CD4-positive, alpha-beta memory T cell (primary cell): ENCODE results near the gene EXD2. TPM values are rescaled to one million over a fixed set of nuclear protein-coding genes. Genes with fewer than 3 reads are reported as not detected.
"Not testable (repeated sequence)": the region's sequence is repeated elsewhere in the genome, so short reads cannot be mapped to it uniquely, and the experiment has no call there.

Experiments
- CTCF ChIA-PET: fragments of 350-600 bp; sonication (Branson Sonifier 250); formaldehyde crosslinking; loops from one replicate; lab custom pipeline; 2021; ENCODE audit warnings: inconsistent platforms; ENCODE audit not compliant: partially characterized antibody; lab: Charles Lee
- POLR2A ChIA-PET: fragments of 350-600 bp; sonication (Branson Sonifier 250); formaldehyde crosslinking; loops from one replicate; lab custom pipeline; 2021; ENCODE audit not compliant: partially characterized antibody; lab: Charles Lee
- DNase-seq, 5 donors: peaks; one replicate each; pipeline versions ENCODE4 v3.0.0 to v3.0.0-alpha.2; 2020 to 2022; ENCODE audit warnings: mixed read lengths in 1 of 5
- H3K27ac ChIP-seq: one replicate; pipeline ENCODE4 v1.7.0; 2013; ENCODE audit warnings: low read depth, low read length
- H3K27me3 ChIP-seq: 2 replicates; pipeline ENCODE4 v1.7.0; 2013; ENCODE audit warnings: mild to moderate bottlenecking, low read length, moderate library complexity; ENCODE audit not compliant: insufficient read depth
- H3K36me3 ChIP-seq: 2 replicates; pipeline ENCODE4 v1.7.0; 2013; ENCODE audit warnings: mild to moderate bottlenecking, low read length, moderate library complexity; ENCODE audit not compliant: insufficient read depth
- H3K4me1 ChIP-seq: 2 replicates; pipeline ENCODE4 v1.7.0; 2013; ENCODE audit warnings: mild to moderate bottlenecking, low read length, moderate library complexity; ENCODE audit not compliant: insufficient read depth
- H3K4me3 ChIP-seq, 2 donors: one replicate each; pipeline ENCODE4 v1.7.0; 2013; ENCODE audit warnings: low read length in 2 of 2, mild to moderate bottlenecking in 1 of 2
- H3K9me3 ChIP-seq, 2 donors: one replicate each; pipeline ENCODE4 v1.7.0; 2013; ENCODE audit warnings: low read length in 2 of 2, control low read depth in 1 of 2; ENCODE audit not compliant: control insufficient read depth in 1 of 2
- H3K27ac Mint-ChIP-seq, 7 donors: one replicate each; pipeline ENCODE4 v1.8.0; 2020 to 2021; ENCODE audit warnings: mixed read lengths in 7 of 7, mild to moderate bottlenecking in 6 of 7, inconsistent platforms in 3 of 7, moderate library complexity in 3 of 7
- H3K27me3 Mint-ChIP-seq, 2 donors: one replicate each; pipeline ENCODE4 v1.8.0; 2020 to 2021; ENCODE audit warnings: mixed read lengths in 2 of 2
- H3K36me3 Mint-ChIP-seq, 2 donors: one replicate each; pipeline ENCODE4 v1.8.0; 2020 to 2021; ENCODE audit warnings: mixed read lengths in 2 of 2, inconsistent platforms in 1 of 2, mild to moderate bottlenecking in 1 of 2
- H3K4me1 Mint-ChIP-seq, 4 donors: one replicate each; pipeline ENCODE4 v1.8.0; 2020 to 2021; ENCODE audit warnings: mixed read lengths in 4 of 4, mild to moderate bottlenecking in 1 of 4
- H3K4me3 Mint-ChIP-seq, 8 donors: one replicate each; pipeline ENCODE4 v1.8.0; 2020 to 2021; ENCODE audit warnings: mixed read lengths in 8 of 8, mild to moderate bottlenecking in 7 of 8, moderate library complexity in 6 of 8, inconsistent platforms in 3 of 8
- H3K9me3 Mint-ChIP-seq, 8 donors: one replicate each; pipeline ENCODE4 v1.8.0; 2020 to 2021; ENCODE audit warnings: mixed read lengths in 8 of 8, mild to moderate bottlenecking in 5 of 8, inconsistent platforms in 3 of 8, moderate library complexity in 1 of 8
- intact Hi-C: fragments of 100-400 bp; cut with micrococcal nuclease; formaldehyde crosslinking; loops from one replicate; pipeline ENCODE4 v1.15.1; 2023
- polyA plus RNA-seq, 2 donors: library from polyadenylated mRNA; unstranded; fragments of 300-500 nt; fragmentation: Illumina TruSeq; gene quantifications; one replicate each; pipeline ENCODE4 v1.2.3, GENCODE V29; 2021
- total RNA-seq, 2 experiments: library from RNA; stranded (reverse); gene quantifications; one replicate each; pipeline ENCODE4 v1.2.3, GENCODE V29; 2021

The EXD2 gene
- total and polyA plus RNA-seq, 4 experiments from 2014 or later: 4.6 to 15.7 (median 11.6) TPM

DNA sequence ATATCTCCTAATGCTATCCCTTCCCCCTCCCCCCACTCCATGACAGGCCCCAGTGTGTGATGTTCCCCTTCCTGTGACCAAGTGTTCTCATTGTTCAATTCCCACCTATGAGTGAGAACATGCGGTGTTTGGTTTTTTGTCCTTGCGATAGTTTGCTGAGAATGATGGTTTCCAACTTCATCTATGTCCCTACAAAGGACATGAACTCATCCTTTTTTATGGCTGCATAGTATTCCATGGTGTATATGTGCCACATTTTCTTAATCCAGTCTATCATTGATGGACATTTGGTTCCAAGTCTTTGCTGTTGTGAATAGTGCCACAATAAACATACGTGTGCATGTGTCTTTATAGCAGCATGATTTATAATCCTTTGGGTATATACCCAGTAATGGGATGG lies 26.4 kb downstream of the EXD2 start:
- H3K27me3 Mint-ChIP-seq, H3K27ac ChIP-seq, H3K4me1 ChIP-seq, H3K4me1 Mint-ChIP-seq, H3K27me3 ChIP-seq, H3K4me3 Mint-ChIP-seq, DNase-seq, H3K36me3 ChIP-seq, H3K27ac Mint-ChIP-seq, H3K9me3 ChIP-seq, CTCF ChIA-PET, intact Hi-C loops, POLR2A ChIA-PET, H3K9me3 Mint-ChIP-seq, H3K4me3 ChIP-seq: not testable (repeated sequence)
- H3K36me3 Mint-ChIP-seq: peaks cover 24 to 40% of the 10 kb centered on the region in 2 donors

DNA sequence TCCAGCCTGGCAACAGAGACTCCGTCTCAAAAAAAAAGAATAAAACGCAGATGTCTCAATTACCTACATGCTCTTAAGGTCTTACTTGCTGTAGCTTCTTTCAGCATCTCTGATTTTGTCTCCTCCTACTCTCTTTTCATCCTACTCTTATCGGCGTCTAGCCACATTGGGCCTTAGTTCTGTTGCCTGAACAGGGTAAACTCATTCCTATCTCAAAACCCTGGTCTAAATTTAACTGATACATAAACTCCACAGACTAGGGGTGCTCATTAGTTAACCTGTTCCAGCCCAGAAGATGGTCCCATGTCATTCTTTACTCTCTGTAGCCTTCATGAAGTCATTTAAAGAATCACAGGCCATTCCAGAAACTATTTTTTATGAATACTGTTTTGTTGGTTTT lies 33.6 kb downstream of the EXD2 start:
- ChIA-PET CTCF (no interaction called here), POLR2A (no interaction called here)
- DNase-seq: no peak
- intact Hi-C loops: no loop called here
- Mint-ChIP-seq H3K9me3 (no peaks in the 10 kb centered on the region), H3K4me3 (no peak overlapping the region), H3K27me3 (no peaks in the 10 kb centered on the region), H3K4me1 (no peaks in the 10 kb centered on the region), H3K27ac (no peak overlapping the region), H3K36me3 (peaks cover 22 to 23% of the 10 kb centered on the region in 2 donors)
- H3K27me3 ChIP-seq: no peaks in the 10 kb centered on the region
- no peaks in the 10 kb centered on the region for H3K4me1 ChIP-seq
- H3K36me3 ChIP-seq: no peaks in the 10 kb centered on the region
- no peak overlapping the region for H3K27ac ChIP-seq
- no peak overlapping the region for H3K4me3 ChIP-seq
- no peaks in the 10 kb centered on the region for H3K9me3 ChIP-seq

- ChIA-PET CTCF (interaction anchor here (1.0 to 2.6 kb wide), 2 partner anchors 13 to 16 kb away, joined by 3 to 10 read pairs; no protein-coding TSS in a partner anchor), POLR2A (no interaction called here)
- no peaks in the 10 kb centered on the region for H3K36me3 ChIP-seq
- no peak for DNase-seq
- Mint-ChIP-seq H3K36me3 (peaks cover 23 to 29% of the 10 kb centered on the region in 2 donors), H3K4me1 (no peaks in the 10 kb centered on the region), H3K27ac (peak overlapping the region in 1 of 7 donors; percentile 9), H3K9me3 (no peaks in the 10 kb centered on the region), H3K4me3 (no peak overlapping the region), H3K27me3 (no peaks in the 10 kb centered on the region)
- no peak overlapping the region for H3K27ac ChIP-seq
- intact Hi-C loops: no loop called here
- no peaks in the 10 kb centered on the region for H3K27me3 ChIP-seq
- H3K4me3 ChIP-seq: no peak overlapping the region
- no peaks in the 10 kb centered on the region for H3K4me1 ChIP-seq
- no peaks in the 10 kb centered on the region for H3K9me3 ChIP-seq
Observed at GRCh38 chr14:69226178-69226577, 34.9 kb downstream of the EXD2 start.

DNA sequence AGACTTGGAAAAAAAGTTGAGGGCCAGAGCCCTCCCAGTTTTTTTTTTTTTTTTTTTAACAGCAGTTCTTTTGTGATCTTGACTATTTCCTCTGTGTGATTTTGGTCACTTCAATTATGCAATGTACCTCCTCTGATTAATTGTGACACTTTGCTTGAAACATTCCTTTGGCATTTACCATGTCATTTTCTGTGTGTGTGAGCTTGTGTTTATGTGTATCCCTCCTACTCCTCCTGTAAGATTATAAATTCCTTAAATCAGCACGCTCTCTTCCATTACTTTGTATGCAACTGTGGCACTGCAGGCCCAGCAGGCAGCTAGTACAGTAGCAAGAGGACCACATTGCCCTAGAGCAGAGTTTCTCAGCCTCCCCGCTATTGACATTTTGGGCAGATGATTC lies 35.4 kb downstream of the EXD2 start:
- H3K9me3 ChIP-seq: no peaks in the 10 kb centered on the region
- Mint-ChIP-seq H3K36me3 (peaks cover 23 to 32% of the 10 kb centered on the region in 2 donors), H3K27me3 (no peaks in the 10 kb centered on the region), H3K9me3 (no peaks in the 10 kb centered on the region), H3K27ac (no peak overlapping the region), H3K4me1 (no peaks in the 10 kb centered on the region), H3K4me3 (no peak overlapping the region)
- no peaks in the 10 kb centered on the region for H3K4me1 ChIP-seq
- no peak for DNase-seq
- intact Hi-C loops: no loop called here
- no peak overlapping the region for H3K4me3 ChIP-seq
- H3K27me3 ChIP-seq: no peaks in the 10 kb centered on the region
- ChIA-PET POLR2A (no interaction called here), CTCF (interaction anchor here (1.0 to 2.6 kb wide), 2 partner anchors 13 to 15 kb away, joined by 3 to 10 read pairs; no protein-coding TSS in a partner anchor)
- H3K36me3 ChIP-seq: no peaks in the 10 kb centered on the region
- no peak overlapping the region for H3K27ac ChIP-seq

- no peak for DNase-seq
- Mint-ChIP-seq H3K4me1 (no peaks in the 10 kb centered on the region), H3K27me3 (no peaks in the 10 kb centered on the region), H3K27ac (no peak overlapping the region), H3K4me3 (no peak overlapping the region), H3K9me3 (no peaks in the 10 kb centered on the region), H3K36me3 (peaks cover 33 to 57% of the 10 kb centered on the region in 2 donors)
- Histone ChIP-seq H3K9me3 (no peaks in the 10 kb centered on the region), H3K4me3 (no peak overlapping the region), H3K27ac (no peak overlapping the region), H3K27me3 (no peaks in the 10 kb centered on the region), H3K36me3 (peaks cover 17% of the 10 kb centered on the region), H3K4me1 (no peaks in the 10 kb centered on the region)
- intact Hi-C loops: no loop called here
- POLR2A ChIA-PET: no interaction called here
- CTCF ChIA-PET: interaction anchor here (1.5 kb wide), 1 partner anchor 11 kb away, joined by 7 read pairs; no protein-coding TSS in a partner anchor
Observed at GRCh38 chr14:69231486-69231885, 40.2 kb downstream of the EXD2 start.

DNA sequence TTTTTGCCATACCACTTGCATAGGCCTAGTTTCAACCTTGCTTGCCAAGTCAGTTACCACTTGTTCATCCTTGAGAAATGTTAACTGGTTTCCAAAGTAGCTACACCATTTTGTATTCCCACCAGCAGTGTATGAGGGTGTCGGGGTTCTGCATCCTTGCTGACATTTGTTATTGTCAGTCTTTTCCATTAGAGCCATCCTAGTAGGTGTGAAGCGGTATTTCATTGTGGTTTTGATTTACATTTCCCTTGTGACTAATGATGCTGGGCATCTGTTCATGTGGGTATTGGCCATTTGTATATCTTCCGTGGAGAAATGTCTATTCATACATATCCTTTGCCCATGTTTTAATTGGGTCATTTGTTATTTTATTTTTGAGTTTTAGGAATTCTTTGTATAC lies 41.1 kb downstream of the EXD2 start:
- CTCF ChIA-PET: interaction anchor here (1.1 to 2.9 kb wide), 2 partner anchors 10 to 103 kb away, joined by 3 to 24 read pairs; no protein-coding TSS in a partner anchor
- intact Hi-C loops: no loop called here
- Histone ChIP-seq H3K4me3 (no peak overlapping the region), H3K27ac (no peak overlapping the region), H3K9me3 (no peaks in the 10 kb centered on the region), H3K36me3 (peaks cover 23% of the 10 kb centered on the region), H3K27me3 (no peaks in the 10 kb centered on the region), H3K4me1 (no peaks in the 10 kb centered on the region)
- Mint-ChIP-seq H3K4me1 (no peaks in the 10 kb centered on the region), H3K27ac (no peak overlapping the region), H3K4me3 (no peak overlapping the region), H3K27me3 (no peaks in the 10 kb centered on the region), H3K9me3 (no peaks in the 10 kb centered on the region), H3K36me3 (peaks cover 40 to 62% of the 10 kb centered on the region in 2 donors)
- no peak for DNase-seq
- POLR2A ChIA-PET: no interaction called here

DNA sequence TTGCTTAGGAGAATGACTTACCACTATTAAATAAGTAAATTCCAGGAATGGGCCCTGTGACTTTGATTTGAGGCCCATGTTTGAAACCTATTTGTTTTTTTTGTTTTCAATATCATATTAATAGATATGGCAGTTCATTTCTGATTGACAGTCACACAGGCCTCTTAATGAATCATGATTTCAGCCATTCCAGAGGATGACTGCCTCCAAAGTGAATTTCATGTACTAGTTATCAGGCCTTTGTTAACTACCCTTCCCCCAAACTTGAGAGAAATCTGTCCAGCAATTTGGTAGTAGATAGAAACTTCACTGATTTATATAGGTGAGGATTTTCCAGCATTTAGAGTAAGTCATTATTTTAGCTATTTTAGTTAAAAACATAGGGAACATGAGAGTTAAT lies 42.8 kb downstream of the EXD2 start:
- POLR2A ChIA-PET: no interaction called here
- CTCF ChIA-PET: interaction anchor here (2.9 kb wide), 1 partner anchor 8 kb away, joined by 24 read pairs; no protein-coding TSS in a partner anchor
- no peaks in the 10 kb centered on the region for H3K9me3 ChIP-seq

More for the DNA sequence above, 42.8 kb downstream of the EXD2 start:
- Histone ChIP-seq H3K36me3 (peaks cover 33% of the 10 kb centered on the region), H3K4me3 (no peak overlapping the region), H3K4me1 (no peaks in the 10 kb centered on the region), H3K27me3 (no peaks in the 10 kb centered on the region), H3K27ac (no peak overlapping the region)
- DNase-seq: no peak
- no peaks in the 10 kb centered on the region for H3K4me1 Mint-ChIP-seq
- intact Hi-C loops: no loop called here
- peaks cover 47 to 74% of the 10 kb centered on the region in 2 donors for H3K36me3 Mint-ChIP-seq
- no peak overlapping the region for H3K4me3 Mint-ChIP-seq
- H3K9me3 Mint-ChIP-seq: no peaks in the 10 kb centered on the region
- no peak overlapping the region for H3K27ac Mint-ChIP-seq
- H3K27me3 Mint-ChIP-seq: no peaks in the 10 kb centered on the region
